SU-DHL-6 (cell line): ENCODE results near the gene FCAMR.

Experiments
- CTCF ChIP-seq: fragments of 200-600 bp; sonication (generic); IDR thresholded peaks from one replicate; pipeline ENCODE4 v1.5.1; 2017; ENCODE audit warnings: antibody characterized with exemption, mild to moderate bottlenecking, low read length, moderate library complexity; ENCODE audit not compliant: insufficient read depth, poor library complexity, severe bottlenecking
- EZH2phosphoT487 ChIP-seq: fragments of 200-600 bp; sonication (generic), shearing (Covaris generic); conservative IDR thresholded peaks from 2 replicates; pipeline ENCODE4 v1.6.1; 2018; ENCODE audit warnings: mild to moderate bottlenecking, antibody characterized with exemption, low read length, moderate library complexity, mixed read lengths

GRCh38 chr1:206955476-206956451, 14.5 kb downstream of the FCAMR start:
- TF ChIP-seq CTCF (no peak), EZH2phosphoT487 (no peak)
